ENCODE measurements around the gene TRMT10B. TPM values are rescaled to one million over a fixed set of nuclear protein-coding genes. Genes with fewer than 3 reads are reported as not detected.

The TRMT10B gene
- 5.6 to 6.8 TPM (median 5.8 TPM) in 5 replicates for total RNA-seq (2022; extraction: Qiagen RNA extraction; ENCODE audit: low read depth)

DNA sequence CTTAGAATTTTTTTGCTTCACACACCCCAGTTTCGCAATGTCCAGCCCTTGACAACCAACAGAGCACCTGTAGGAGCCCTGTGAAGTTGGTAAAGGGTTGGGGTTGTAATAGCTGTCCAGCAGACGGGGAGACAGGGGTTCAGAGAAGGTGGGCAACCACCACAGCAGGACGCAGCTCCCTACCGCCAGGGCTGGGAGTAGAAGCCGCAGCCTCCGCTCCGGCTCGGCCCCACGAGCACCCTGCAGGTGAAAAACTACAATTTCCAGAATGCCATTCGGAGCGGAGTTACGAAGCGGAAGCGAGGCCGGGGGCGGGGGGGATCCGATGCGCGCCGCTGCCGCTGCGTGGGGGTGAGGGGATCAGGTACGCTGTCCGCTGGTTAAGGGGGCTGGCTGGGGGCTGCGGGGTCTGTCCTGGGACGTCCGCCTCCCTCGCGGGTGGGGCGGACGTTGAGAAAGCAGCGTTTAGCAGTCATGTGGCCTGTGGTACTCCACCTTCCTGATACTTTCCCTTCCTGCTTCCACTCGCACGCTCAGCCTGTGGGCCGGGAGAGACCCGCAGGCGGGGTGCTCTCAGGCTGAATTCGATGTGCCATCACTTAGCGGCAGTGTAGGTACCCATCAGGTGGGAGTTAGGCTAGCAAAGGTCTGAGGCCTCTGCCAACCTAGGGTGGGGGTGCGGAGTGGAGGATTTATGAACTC lies at the start of gene TRMT10B:
TSS of gene TRMT10B (plus strand) at position 317 of the 702 bp plus-strand sequence. CDS start 8,127 bp downstream, outside the sequence.

DNA sequence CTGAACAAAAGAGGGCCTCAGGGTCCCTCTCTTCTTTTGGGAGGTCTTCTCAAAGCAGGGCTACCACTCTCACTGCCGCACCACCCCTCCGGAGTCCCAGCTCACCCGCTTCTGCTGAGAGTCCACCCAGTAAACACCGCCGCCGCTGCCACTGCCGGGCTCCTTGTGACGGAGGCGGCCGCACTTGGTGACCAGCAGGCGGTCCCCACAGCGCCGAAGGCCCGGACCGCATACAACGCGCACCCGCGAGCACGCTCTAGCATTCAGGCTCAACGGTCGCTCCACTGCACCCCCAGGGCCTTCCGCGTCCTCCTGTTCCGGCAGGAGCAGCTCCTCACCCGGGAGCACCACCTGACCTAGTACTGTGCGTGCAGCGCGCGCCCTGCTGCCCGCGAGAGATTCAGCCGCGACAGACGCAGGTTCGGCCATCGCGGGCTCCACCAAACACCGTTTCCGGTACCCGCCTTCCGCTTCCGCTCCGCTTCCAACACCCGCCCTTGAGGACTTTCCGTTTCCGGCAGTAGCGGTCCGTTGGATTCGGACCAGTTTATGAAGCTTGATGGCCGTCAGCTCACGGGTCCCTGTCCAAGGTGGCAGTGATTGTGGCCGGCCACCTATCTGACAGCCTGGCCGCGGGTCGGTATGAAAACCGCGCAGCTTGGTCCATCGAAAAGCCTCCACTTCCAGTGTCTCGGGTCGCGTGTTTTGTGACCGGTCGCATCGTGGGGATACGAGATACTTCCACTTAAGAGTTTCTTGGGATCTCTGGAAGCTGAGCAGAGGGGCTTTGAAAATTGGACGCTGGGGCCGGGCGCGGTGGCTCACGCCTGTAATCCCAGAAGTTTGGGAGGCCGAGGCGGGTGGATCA lies 31.2 kb downstream of the TRMT10B start, which contains the start of gene EXOSC3:
TSS of gene EXOSC3 (minus strand) at position 449 of the 868 bp plus-strand sequence. CDS start at position 429, 20 bp downstream.

DNA sequence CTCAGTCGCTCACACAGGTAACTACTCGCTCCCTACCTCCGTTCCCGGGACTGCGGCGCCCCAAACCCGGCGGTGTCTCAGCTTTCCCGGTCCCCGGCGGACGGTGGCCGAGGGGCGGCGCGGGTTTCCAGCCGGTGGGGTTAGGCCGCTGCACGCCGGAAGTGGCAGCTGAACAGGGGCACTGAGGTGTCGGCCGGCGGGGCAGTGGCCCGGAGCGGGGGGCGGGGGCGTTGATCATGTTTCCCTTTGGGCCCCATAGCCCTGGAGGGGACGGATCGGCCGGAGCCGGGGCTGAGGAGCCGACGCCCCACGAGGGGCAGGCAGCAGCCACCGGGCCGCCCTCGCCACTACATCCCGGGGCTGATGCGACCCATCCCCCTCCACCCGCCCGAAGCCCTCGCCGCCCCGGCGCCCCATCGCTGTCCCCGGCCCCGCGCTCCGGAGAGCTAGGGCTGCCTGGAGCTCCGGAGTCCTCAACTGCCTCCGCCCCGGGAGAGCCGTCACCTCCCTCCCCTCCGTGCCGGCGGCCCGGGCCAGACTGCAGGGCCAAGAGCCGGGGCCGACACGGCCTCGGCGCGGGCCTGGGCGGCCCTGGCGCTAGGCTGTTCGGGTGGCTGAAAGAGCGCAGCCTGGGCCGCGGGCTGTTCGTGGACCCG lies 47.2 kb downstream of the TRMT10B start, which contains the start of gene DCAF10:
TSS of gene DCAF10 (plus strand) at position 167 of the 656 bp plus-strand sequence. CDS start at position 237, 70 bp downstream.

Other genes with a start within 250 kb of the TRMT10B start
- gene FBXO10, start 177.4 kb upstream of the TRMT10B start, total RNA-seq (2022; extraction: Qiagen RNA extraction; ENCODE audit: low read depth), result 5.7 to 8.4 TPM (median 7.2 TPM) in 5 replicates
- 322 to 345 TPM (median 337 TPM) in 5 replicates for gene TOMM5, start 161.2 kb upstream of the TRMT10B start, total RNA-seq (2022; extraction: Qiagen RNA extraction; ENCODE audit: low read depth)
- gene FRMPD1, start 102.9 kb upstream of the TRMT10B start, total RNA-seq (2022; extraction: Qiagen RNA extraction; ENCODE audit: low read depth), result 0.02 to 0.04 TPM (median 0.03 TPM) in 4 of 5 replicates, not detected in the other
- gene EXOSC3, start 31.3 kb downstream of the TRMT10B start, total RNA-seq (2022; extraction: Qiagen RNA extraction; ENCODE audit: low read depth), result 66.7 to 92.3 TPM (median 86.7 TPM) in 5 replicates
- gene DCAF10, start 47.0 kb downstream of the TRMT10B start, total RNA-seq (2022; extraction: Qiagen RNA extraction; ENCODE audit: low read depth), result 9.4 to 17.6 TPM (median 13.8 TPM) in 5 replicates
- 20.1 to 23.5 TPM (median 20.5 TPM) in 5 replicates for gene SLC25A51, start 150.3 kb downstream of the TRMT10B start, total RNA-seq (2022; extraction: Qiagen RNA extraction; ENCODE audit: low read depth)